Smooth muscle cell (in vitro differentiated cells): Measurements from ENCODE around the gene ADGRF1. TPM values are rescaled to one million over a fixed set of nuclear protein-coding genes. Genes with fewer than 3 reads are reported as not detected.
A peak's percentile ranks its signal among the peaks of the same experiment; 100 is the strongest.

Experiments
- DNase-seq: peaks from one replicate; lab custom pipeline; 2025; ENCODE audit not compliant: unreplicated experiment; lab: John Stamatoyannopoulos, UW
- H2AFZ ChIP-seq: fragments of 200-600 bp; sonication (generic); 2 replicates; pipeline ENCODE4 v1.6.0; 2016; ENCODE audit warnings: antibody characterized with exemption, low read depth, mild to moderate bottlenecking
- H3F3A ChIP-seq: fragments of 200-600 bp; sonication (generic); 2 replicates; pipeline ENCODE4 v1.6.0; 2017; ENCODE audit warnings: antibody characterized with exemption, low read depth
- H3K27ac ChIP-seq: fragments of 200-600 bp; sonication (generic); 2 replicates; pipeline ENCODE4 v1.5.1; 2016; ENCODE audit warnings: low read depth, mild to moderate bottlenecking
- H3K27me3 ChIP-seq: fragments of 200-600 bp; sonication (generic); 2 replicates; pipeline ENCODE4 v1.6.1; 2016; ENCODE audit warnings: low read depth, mild to moderate bottlenecking
- H3K36me3 ChIP-seq: fragments of 200-600 bp; sonication (generic); 2 replicates; pipeline ENCODE4 v1.5.1; 2016; ENCODE audit warnings: low read depth
- H3K4me1 ChIP-seq: fragments of 200-600 bp; sonication (generic); 2 replicates; pipeline ENCODE4 v1.5.1; 2016; ENCODE audit warnings: low read depth
- H3K4me2 ChIP-seq: fragments of 200-600 bp; sonication (generic); 2 replicates; pipeline ENCODE4 v1.6.0; 2016; ENCODE audit warnings: mild to moderate bottlenecking
- H3K4me3 ChIP-seq: fragments of 200-600 bp; sonication (generic); 2 replicates; pipeline ENCODE4 v1.5.1; 2016; ENCODE audit warnings: mild to moderate bottlenecking
- H3K79me2 ChIP-seq: fragments of 200-600 bp; sonication (generic); 2 replicates; pipeline ENCODE4 v1.6.0; 2016; ENCODE audit warnings: low read depth, mild to moderate bottlenecking
- H3K9ac ChIP-seq: fragments of 200-600 bp; sonication (generic); 2 replicates; pipeline ENCODE4 v1.6.0; 2016; ENCODE audit warnings: low read depth
- H3K9me3 ChIP-seq: fragments of 200-600 bp; sonication (generic); replicated peaks from 2 replicates; pipeline ENCODE4 v1.5.1; 2016; ENCODE audit warnings: low read depth
- H4K20me1 ChIP-seq: fragments of 200-600 bp; sonication (generic); 2 replicates; pipeline ENCODE4 v1.6.0; 2016; ENCODE audit warnings: low read depth
- CTCF ChIP-seq: fragments of 200-600 bp; sonication (generic); IDR thresholded peaks from 2 replicates; pipeline ENCODE4 v1.5.1; 2017; ENCODE audit warnings: borderline replicate concordance, mild to moderate bottlenecking, antibody characterized with exemption; ENCODE audit not compliant: insufficient read depth, poor library complexity, severe bottlenecking
- WGBS: methylation state at CpG from one replicate; pipeline ENCODE4 v1.1.7; 2016; ENCODE audit warnings: low lambda C conversion rate; 5-methylcytosine and 5-hydroxymethylcytosine counted together
- polyA plus RNA-seq: library from polyadenylated mRNA; unstranded; fragments of >200 nt; fragmentation: Nextera tagmentation; extraction: Ambion mirVana; gene quantifications from 2 replicates; pipeline ENCODE4 v1.2.1, GENCODE V29; 2016
- total RNA-seq: library from RNA; depleted of rRNA; stranded (reverse); fragments of >200 nt; gene quantifications from 2 replicates; pipeline ENCODE4 v1.2.3, GENCODE V29; 2014

Gene ADGRF1
- total and polyA plus RNA-seq, 2 experiments from 2014 or later, result not detected

- Histone ChIP-seq H3K79me2 (no peaks in the 10 kb centered on the region), H3K4me2 (no peak overlapping the region), H3K27me3 (no peaks in the 10 kb centered on the region), H3K4me3 (no peak overlapping the region), H3K27ac (no peak overlapping the region), H3F3A (no peaks in the 10 kb centered on the region), H4K20me1 (no peaks in the 10 kb centered on the region), H3K4me1 (peaks cover 7% of the 10 kb centered on the region), H3K9me3 (no peaks in the 10 kb centered on the region), H3K9ac (no peak overlapping the region), H2AFZ (no peak overlapping the region), H3K36me3 (no peaks in the 10 kb centered on the region)
- no peak for TF ChIP-seq CTCF
- no peak for DNase-seq
Measured at GRCh38 chr6:46967826-46968349, 74.2 kb downstream of the ADGRF1 start.

- Histone ChIP-seq H3K4me2 (peak overlapping the region; percentile 30), H3K9ac (no peak overlapping the region), H3F3A (no peaks in the 10 kb centered on the region)
Measured at GRCh38 chr6:46964716-46965519, 77.2 kb downstream of the ADGRF1 start.

GRCh38 chr6:46963626-46964025, 78.5 kb downstream of the ADGRF1 start:
- TF ChIP-seq CTCF, result no peak
- Histone ChIP-seq H3K9ac (no peak overlapping the region), H3K9me3 (no peaks in the 10 kb centered on the region), H3K4me3 (no peak overlapping the region), H3K4me2 (peak overlapping the region; percentile 30), H3F3A (no peaks in the 10 kb centered on the region), H3K36me3 (no peaks in the 10 kb centered on the region), H3K79me2 (no peaks in the 10 kb centered on the region), H3K27ac (peak overlapping the region; percentile 48), H2AFZ (no peak overlapping the region), H3K27me3 (no peaks in the 10 kb centered on the region), H3K4me1 (peaks cover 7% of the 10 kb centered on the region), H4K20me1 (no peaks in the 10 kb centered on the region)
- 25% methylated on average over 5 of the region's 5 CpGs for WGBS
- DNase-seq, result no peak

More at GRCh38 chr6:46964716-46965519, 77.2 kb downstream of the ADGRF1 start:
- no peaks in the 10 kb centered on the region for H3K79me2 ChIP-seq
- peaks cover 7% of the 10 kb centered on the region for H3K4me1 ChIP-seq
- H2AFZ ChIP-seq, result no peak overlapping the region
- H3K27me3 ChIP-seq, result no peaks in the 10 kb centered on the region
- H3K27ac ChIP-seq, result peak overlapping the region; percentile 48
- TF ChIP-seq CTCF, result no peak
- no peaks in the 10 kb centered on the region for H3K36me3 ChIP-seq
- 53% methylated on average over 12 of the region's 12 CpGs for WGBS
- H3K9me3 ChIP-seq, result no peaks in the 10 kb centered on the region
- DNase-seq, result no peak
- H4K20me1 ChIP-seq, result no peaks in the 10 kb centered on the region
- H3K4me3 ChIP-seq, result no peak overlapping the region

- no peak overlapping the region for H2AFZ ChIP-seq
- H4K20me1 ChIP-seq, result no peaks in the 10 kb centered on the region
- H3K4me1 ChIP-seq, result peaks cover 7% of the 10 kb centered on the region
- TF ChIP-seq CTCF, result no peak
- peak overlapping the region; percentile 30 for H3K4me2 ChIP-seq
- H3K9ac ChIP-seq, result no peak overlapping the region
- no peaks in the 10 kb centered on the region for H3F3A ChIP-seq
- no peaks in the 10 kb centered on the region for H3K36me3 ChIP-seq
- DNase-seq, result no peak
- no peaks in the 10 kb centered on the region for H3K79me2 ChIP-seq
- H3K9me3 ChIP-seq, result no peaks in the 10 kb centered on the region
- no peak overlapping the region for H3K27ac ChIP-seq
- no peak overlapping the region for H3K4me3 ChIP-seq
- H3K27me3 ChIP-seq, result no peaks in the 10 kb centered on the region
Measured at GRCh38 chr6:46963039-46963438, 79.1 kb downstream of the ADGRF1 start.
